GM20000 (cell line): ENCODE data around the gene S100A9.

Source experiments
- DNase-seq: peaks from one replicate; pipeline ENCODE4 v3.0.0; 2012; ENCODE audit warnings: low spot score
- TF ChIP-seq, protein P1 (sequence below): IDR thresholded peaks from 2 replicates; pipeline ENCODE4 v1.5.1; 2012; ENCODE audit warnings: mild to moderate bottlenecking, control low read depth; ENCODE audit errors: extremely low read depth, missing control alignments

Gene S100A9

DNA sequence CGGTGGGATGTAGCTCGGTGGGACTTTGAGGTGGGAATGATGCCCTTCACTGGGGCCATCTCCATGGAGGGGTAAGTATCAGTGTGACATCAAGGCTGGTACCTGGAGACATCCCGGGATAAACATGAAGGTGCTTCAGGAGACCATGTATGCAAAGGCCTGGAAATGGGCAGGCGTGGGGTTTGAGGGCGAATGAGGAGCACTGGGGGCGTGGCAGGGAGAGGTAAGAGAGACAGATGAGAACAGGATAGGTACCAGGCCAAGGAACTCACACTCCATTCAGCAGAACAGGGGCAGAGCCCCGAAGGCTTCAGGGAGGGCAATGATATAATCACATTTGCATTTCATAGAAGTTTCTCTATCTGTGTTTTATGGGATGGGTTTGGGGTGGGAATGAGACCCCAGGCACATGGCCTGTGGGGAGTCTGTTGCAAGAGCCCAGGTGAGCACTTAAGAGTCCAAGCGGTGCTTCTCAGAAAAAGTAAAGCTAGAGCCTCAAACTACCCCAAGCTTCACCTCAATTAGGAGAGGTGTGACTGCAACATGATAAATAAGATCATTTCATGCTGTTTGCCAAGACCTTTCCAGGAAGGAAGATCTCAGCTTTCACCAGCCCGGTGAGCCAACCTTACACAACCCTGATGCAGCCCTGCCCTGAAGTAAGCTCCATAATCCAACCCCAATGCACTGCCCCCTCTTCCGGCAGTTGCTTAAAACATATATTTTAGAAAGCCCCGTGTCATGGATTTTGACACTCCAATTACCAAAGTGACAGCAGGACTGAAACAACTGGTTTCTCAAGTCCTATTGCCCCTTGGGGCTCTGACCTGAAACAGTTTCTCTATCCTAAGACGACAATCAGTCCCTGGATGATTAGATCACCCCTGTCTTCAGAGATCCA is 7.4 kb downstream of the S100A9 start:
- no peak for DNase-seq
- TF ChIP-seq, protein P1, sequence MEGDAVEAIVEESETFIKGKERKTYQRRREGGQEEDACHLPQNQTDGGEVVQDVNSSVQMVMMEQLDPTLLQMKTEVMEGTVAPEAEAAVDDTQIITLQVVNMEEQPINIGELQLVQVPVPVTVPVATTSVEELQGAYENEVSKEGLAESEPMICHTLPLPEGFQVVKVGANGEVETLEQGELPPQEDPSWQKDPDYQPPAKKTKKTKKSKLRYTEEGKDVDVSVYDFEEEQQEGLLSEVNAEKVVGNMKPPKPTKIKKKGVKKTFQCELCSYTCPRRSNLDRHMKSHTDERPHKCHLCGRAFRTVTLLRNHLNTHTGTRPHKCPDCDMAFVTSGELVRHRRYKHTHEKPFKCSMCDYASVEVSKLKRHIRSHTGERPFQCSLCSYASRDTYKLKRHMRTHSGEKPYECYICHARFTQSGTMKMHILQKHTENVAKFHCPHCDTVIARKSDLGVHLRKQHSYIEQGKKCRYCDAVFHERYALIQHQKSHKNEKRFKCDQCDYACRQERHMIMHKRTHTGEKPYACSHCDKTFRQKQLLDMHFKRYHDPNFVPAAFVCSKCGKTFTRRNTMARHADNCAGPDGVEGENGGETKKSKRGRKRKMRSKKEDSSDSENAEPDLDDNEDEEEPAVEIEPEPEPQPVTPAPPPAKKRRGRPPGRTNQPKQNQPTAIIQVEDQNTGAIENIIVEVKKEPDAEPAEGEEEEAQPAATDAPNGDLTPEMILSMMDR, result no peak

DNA sequence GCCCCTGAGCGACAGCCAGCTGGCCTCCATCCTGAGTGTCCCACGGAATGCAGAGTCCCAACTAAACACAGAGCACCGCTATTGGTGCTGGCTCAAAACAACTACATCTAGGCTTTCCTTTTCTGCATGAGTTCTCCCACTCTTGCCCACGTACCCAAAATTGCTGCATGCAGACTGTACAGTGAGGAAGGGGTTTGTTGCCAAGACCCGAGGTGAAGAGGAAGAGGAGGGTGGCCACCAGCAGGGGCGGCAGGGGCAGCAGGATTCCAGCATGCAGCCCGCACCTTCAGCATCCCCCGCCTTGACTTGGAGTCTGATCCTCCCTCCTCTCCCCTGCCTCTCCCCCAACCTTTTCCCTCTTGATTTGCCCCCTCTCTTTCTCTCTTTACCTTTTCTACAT is 8.0 kb downstream of the S100A9 start:
- DNase-seq, result no peak
- TF ChIP-seq, protein P1, result no peak

DNA sequence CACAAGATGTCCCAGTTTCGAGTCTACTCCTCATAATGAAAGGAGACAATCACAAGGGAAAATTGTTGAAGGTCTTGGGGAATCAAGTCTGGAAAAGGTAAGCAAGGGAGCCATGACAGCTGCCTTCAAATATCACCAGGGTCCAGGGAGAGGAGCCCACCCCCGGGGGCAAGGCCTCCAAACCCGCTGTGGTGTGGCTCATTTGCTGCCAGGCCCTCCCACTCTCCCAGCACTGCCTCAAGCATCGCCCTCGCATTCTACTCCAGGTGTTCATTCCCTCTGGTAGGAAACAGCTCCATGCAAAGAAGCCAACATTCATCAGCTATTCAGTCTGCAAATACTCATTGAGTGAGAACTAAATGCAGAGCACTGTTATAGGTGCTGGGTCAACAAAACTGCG is 8.6 kb downstream of the S100A9 start:
- no peak for DNase-seq
- TF ChIP-seq, protein P1, result no peak

DNA sequence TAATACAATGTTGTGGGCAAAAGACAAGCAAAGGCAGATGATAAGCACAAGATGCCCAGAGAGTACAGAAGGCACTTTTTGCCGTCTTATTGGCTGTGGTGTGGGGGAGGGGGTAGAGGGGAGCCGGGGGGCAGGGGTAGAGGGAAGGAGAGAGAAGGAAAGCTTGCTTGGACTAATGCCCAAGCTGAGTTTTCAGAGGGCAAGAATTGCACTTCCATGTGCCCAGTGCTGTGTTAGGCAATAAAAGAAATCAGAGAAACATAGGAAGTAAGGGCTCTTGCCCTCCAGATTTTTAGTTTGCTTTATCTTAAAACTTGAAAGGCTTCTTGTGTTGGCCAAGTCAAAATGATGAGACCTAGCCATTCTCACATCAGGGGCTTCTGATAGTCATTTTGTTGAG is 9.4 kb downstream of the S100A9 start:
- no peak for DNase-seq
- TF ChIP-seq, protein P1, result no peak

DNA sequence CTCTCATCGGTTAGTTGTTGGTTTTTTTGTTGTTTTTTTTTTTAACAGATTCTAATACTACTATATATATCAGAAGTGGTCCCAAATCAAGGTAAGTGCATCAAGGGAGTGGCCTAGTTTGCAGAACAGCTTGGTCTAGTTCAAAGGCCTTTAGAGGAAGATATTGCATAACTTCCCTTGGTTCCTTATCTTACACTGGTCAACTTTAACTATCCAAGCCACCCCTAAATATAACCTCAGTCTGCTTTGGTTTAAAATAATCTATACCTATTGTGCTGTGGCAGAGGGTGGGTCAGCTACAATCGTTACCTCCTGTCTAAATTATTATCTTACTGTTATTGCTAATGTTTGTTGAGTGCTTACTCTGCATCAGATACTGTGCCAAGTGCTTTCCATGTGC is 10.8 kb downstream of the S100A9 start:
- TF ChIP-seq, protein P1, result no peak
- DNase-seq, result no peak

DNA sequence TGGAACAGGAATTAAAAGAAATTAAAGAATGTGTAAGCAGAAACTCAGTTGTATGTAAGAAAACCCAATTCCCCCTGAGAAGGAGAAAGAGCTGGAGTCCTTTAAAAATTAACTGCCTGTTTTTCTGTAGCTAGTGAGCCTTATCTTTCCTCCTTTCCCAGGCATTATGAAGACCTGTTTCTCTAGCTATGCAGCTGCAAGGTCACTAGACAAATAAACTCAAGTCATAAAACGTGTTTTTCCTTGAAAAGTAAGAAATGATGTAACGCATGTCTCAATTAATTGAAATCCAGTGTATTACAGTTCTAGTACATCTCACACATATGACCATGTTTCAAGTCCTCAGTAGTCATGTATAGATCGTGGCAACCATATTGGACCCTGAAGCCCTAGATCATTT is 12.5 kb downstream of the S100A9 start:
- DNase-seq, result no peak
- TF ChIP-seq, protein P1, result no peak

DNA sequence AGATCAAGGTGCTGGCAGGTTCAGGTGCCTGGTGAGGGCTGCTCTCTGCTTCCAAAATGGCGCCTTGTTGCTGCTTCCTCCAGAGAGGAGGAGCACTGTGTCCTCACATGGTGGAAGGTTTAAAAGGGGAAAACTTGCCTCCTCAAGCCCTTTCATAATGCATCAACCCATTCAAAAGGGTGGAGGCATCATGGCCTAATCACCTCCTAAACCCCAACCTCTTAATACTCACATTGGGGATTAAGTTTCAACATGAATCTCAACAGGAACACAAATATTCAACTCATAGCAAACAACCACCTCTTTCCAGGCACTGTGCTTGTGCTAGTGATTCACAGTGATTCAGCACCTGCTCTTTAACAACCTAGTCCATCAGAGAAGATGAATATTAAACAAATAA is 13.6 kb downstream of the S100A9 start:
- TF ChIP-seq, protein P1, result no peak
- DNase-seq, result no peak
